Small intestine (tissue), 7 donors: ENCODE measurements around the gene ZFP36. TPM values are rescaled to one million over a fixed set of nuclear protein-coding genes. Genes with fewer than 3 reads are reported as not detected.
A peak's percentile ranks its signal among the peaks of the same experiment; 100 is the strongest.

ENCODE experiments used
- DNase-seq, 2 donors: peaks; one replicate each; pipeline versions ENCODE4 v3.0.0 to v3.0.0-alpha.2; 2013
- FAIRE-seq: peaks from 2 replicates; lab custom pipeline; 2012; peaks lifted over from hg19 to GRCh38; lab: Jason Lieb, UNC
- H3K27ac ChIP-seq, 3 donors: one replicate each; pipeline ENCODE4 v1.5.1; 2013; ENCODE audit warnings: low read length in 2 of 3, mild to moderate bottlenecking in 2 of 3, control low read depth in 1 of 3, inconsistent platforms in 1 of 3, low read depth in 1 of 3, moderate library complexity in 1 of 3
- H3K27me3 ChIP-seq, 3 donors: one replicate each; pipeline ENCODE4 v1.6.1; 2013; ENCODE audit warnings: low read length in 3 of 3, inconsistent platforms in 1 of 3; ENCODE audit not compliant: control insufficient read depth in 3 of 3, insufficient read depth in 3 of 3
- H3K36me3 ChIP-seq, 3 donors: one replicate each; pipeline ENCODE4 v1.6.1; 2013; ENCODE audit warnings: low read length in 3 of 3, inconsistent platforms in 1 of 3, low read depth in 1 of 3, mild to moderate bottlenecking in 1 of 3, moderate library complexity in 1 of 3; ENCODE audit not compliant: control insufficient read depth in 3 of 3, insufficient read depth in 2 of 3
- H3K4me1 ChIP-seq, 3 donors: one replicate each; pipeline ENCODE4 v1.6.1; 2013; ENCODE audit warnings: low read length in 2 of 3, inconsistent platforms in 1 of 3, low read depth in 1 of 3, mild to moderate bottlenecking in 1 of 3, moderate library complexity in 1 of 3; ENCODE audit not compliant: control insufficient read depth in 3 of 3, insufficient read depth in 2 of 3
- H3K4me3 ChIP-seq, 3 donors: one replicate each; pipeline ENCODE4 v1.5.1; 2013; ENCODE audit warnings: low read length in 3 of 3, control low read depth in 1 of 3, inconsistent platforms in 1 of 3, low read depth in 1 of 3, mild to moderate bottlenecking in 1 of 3, moderate library complexity in 1 of 3
- H3K9me3 ChIP-seq, 2 donors: one replicate each; pipeline ENCODE4 v1.6.1; 2013; ENCODE audit warnings: low read depth in 1 of 2, low read length in 1 of 2; ENCODE audit not compliant: control insufficient read depth in 2 of 2, insufficient read depth in 1 of 2
- WGBS, 3 donors: extraction: QIAGEN DNeasy Blood & Tissue Kit; methylation state at CpG; one replicate each; pipeline ENCODE4 v1.1.7; 2013; 5-methylcytosine and 5-hydroxymethylcytosine counted together
- polyA plus RNA-seq, 4 donors: library from polyadenylated mRNA; stranded (reverse) in 3 of 4; unstranded in 1 of 4; fragments of 200-250 nt in 3 of 4; fragments of 120-200 nt in 1 of 4; gene quantifications; one replicate each; pipeline versions ENCODE4 v1.2.1 to v1.2.3, GENCODE V29; 2013
- donor health status: healthy with polysubstance abuse.
- donor health status: control.
- donor health status: control.
- donor health status: Bipolar disorder and iron deficiency.
- donor health status: healthy.

ZFP36 gene
- polyA plus RNA-seq, 4 donors, result 104 to 365 (median 195) TPM

DNA sequence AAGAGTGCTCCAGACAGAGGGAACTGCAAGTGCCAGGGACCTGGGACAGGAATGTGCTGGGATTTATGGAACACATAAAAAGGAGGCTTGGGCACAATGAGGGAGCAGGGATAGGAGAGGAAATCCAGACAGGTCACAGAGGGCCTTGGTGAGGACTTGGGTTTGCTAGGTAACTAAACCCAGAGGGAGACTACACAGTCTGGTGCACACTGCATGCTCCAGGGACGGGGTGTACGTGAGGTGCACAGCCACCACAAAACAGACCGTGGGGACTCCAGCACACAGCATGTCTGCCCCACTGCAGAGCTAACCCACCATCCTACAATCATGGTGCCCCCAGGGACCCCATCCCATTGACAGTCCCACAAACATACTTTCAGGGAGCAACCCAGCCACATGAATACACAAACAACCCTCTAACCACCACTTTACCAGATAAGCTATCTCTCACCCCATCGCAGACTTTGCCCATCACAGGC, 5.5 kb upstream of the ZFP36 start:
- H3K27ac ChIP-seq, result peak overlapping the region; percentile 97 to 100 (median 100)
- H3K27me3 ChIP-seq, result no peaks in the 10 kb centered on the region
- DNase-seq (no peak), FAIRE-seq (no peak)
- 2 to 45% (median 7%) methylated on average over 4 of the region's 4 CpGs for WGBS, 3 donors
- peaks cover 17 to 82% (median 23%) of the 10 kb centered on the region in 3 donors for H3K4me1 ChIP-seq
- H3K36me3 ChIP-seq, result peaks cover 0 to 32% (median 0%) of the 10 kb centered on the region in 3 donors
- H3K9me3 ChIP-seq, result peaks cover 0 to 6% of the 10 kb centered on the region in 2 donors
- H3K4me3 ChIP-seq, result no peak overlapping the region

DNA sequence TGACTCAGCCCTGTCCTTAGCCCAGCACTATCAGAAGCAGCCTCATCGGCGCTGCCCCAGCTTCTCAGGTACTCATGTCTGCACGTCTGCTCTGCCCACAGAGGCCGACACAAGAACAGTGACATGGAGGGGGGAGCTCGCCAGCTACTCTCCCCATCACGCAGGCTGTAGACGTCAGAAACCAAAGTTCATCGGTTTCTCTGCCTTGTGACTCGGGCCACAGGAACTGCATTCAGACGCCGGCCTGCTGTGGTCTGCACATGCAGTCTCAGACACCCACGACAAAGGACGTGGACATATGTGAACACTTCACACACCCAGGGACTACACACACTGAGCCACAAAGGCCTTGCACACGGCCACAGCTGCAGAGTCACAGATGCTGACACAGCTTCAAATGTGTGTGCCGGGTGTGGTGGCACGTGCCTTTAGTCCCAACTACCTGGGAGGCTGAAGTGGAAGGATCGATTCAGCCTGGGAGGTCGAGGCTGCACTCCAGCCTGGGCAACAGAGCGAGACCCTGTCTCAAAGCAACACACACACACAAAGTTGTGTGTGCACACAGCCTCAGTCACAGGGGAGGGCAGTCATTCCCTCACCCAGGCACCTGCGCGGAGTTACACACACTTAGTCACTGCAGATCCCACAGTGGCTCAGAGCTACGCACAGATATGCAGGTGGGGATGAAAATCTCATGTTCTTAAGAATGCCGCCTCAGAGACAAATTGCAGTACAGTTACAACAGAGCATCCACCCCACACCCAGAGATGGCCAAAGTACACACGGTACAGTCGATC, 4.9 kb upstream of the ZFP36 start:
- H3K27me3 ChIP-seq, result no peaks in the 10 kb centered on the region
- peak overlapping the region in 1 of 3 donors; percentile 20 for H3K4me3 ChIP-seq
- DNase-seq (peak; percentile 98 to 100), FAIRE-seq (no peak)
- H3K4me1 ChIP-seq, result peaks cover 17 to 85% (median 23%) of the 10 kb centered on the region in 3 donors
- peaks cover 0 to 30% (median 0%) of the 10 kb centered on the region in 3 donors for H3K36me3 ChIP-seq
- peak overlapping the region; percentile 97 to 100 (median 100) for H3K27ac ChIP-seq
- peaks cover 0 to 6% of the 10 kb centered on the region in 2 donors for H3K9me3 ChIP-seq
- WGBS, 3 donors, result 4 to 25% (median 8%) methylated on average over 25 of the region's 25 CpGs

DNA sequence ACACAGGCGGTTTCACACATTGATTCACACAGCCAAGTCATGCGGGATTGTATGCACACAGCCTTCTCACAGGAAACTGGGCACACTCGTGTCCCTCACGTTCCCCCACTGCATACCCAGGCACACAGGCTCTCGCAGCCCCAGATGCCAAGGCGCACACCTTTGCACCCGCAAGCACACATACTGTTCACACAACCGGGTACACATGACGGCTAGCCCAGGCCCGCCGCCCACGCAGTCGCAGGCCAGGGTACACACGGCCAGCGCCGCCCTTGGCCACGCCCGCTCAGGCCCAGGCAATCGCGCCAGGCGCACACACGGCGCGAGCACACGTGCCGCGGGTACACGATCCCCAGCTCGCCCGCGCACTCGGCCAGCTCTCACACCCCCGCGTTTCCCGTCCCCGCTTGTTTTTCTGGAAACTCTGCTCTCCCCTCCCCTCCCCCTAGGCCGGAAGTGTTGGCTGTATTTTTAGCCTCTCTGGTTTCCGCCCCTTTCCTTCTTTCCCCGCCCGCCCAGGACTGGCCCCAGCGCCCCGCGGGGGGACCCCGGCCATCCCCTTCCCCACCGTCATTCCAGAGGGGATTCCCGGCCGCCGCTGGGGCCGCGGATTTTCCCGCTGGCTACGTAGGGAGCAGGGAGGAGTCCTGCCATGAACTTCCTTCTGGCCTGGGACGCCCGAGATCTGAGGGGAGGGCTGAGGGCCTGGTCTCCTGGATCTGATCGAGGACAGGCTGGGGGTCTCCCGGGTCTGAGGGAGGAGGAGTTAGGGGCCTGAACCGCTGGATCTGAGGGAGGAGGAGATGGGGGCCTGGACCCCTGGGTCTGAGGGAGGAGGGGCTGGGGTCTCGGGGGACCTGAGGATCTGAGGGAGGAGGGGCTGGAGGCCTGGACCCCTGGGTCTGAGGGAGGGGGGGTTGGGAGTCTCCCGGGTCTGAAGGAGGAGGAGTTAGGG, 4.0 kb upstream of the ZFP36 start:
- peak overlapping the region; percentile 97 to 100 (median 100) for H3K27ac ChIP-seq
- H3K4me1 ChIP-seq, result peaks cover 17 to 79% (median 23%) of the 10 kb centered on the region in 3 donors
- H3K4me3 ChIP-seq, result peak overlapping the region; percentile 22 to 60 (median 51)
- no peaks in the 10 kb centered on the region for H3K27me3 ChIP-seq
- peaks cover 1 to 30% (median 2%) of the 10 kb centered on the region in 3 donors for H3K36me3 ChIP-seq
- 0 to 1% (median 1%) methylated on average over 44 to 59 of the region's 59 CpGs for WGBS, 3 donors
- no peak for FAIRE-seq
- peaks cover 0 to 6% of the 10 kb centered on the region in 2 donors for H3K9me3 ChIP-seq
- DNase-seq, result peak; percentile 93 to 95

DNA sequence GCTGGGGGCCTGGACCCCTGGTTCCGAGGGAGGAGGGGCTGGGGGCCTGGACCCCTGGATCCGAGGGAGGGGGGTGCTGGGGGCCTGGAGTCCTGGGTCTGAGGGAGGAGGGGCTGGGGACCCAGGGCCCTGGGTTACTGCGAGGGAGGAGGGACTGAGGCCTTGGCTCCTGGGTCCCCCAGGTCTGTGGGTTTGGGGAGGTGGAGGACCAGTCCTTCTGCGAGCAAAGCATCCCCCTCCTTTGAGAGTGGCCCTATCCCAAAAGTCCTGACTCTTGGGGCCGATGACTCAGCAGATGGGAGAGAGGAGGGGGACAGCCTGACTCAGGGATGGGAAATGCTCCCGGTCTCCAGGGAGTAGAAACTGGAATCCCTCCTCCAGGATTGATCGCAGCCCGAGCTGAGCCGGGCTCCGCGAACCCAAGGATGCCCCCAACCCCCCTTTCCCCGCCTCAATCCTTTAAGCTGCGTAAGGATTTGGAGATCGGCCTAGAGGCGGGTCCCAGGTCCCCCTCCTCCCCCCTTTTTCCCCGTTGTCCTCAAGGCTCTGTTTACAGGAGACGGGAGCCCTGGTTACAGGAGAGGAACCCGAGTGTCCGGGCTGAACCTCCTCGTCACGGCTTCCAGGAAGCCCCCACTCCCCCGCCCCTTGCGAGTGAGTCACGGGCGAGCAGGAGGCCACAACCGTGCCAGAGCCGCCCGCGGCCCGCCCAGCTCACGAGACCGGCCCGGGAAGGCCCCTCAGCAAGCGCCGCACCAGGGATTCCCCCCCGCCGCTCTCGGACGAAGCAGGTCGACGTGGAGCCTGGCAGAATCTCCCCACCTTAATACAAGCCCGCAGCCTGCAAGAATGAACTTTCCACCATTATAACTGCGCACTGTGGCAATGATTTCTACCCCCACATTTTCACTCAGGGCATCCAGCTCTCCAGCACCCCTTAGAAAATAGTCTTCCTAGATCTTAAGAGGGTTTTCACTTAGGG, 3.0 kb upstream of the ZFP36 start:
- H3K27ac ChIP-seq, result peak overlapping the region; percentile 97 to 100 (median 100)
- 1 to 5% (median 2%) methylated on average over 32 to 43 of the region's 43 CpGs for WGBS, 3 donors
- no peaks in the 10 kb centered on the region for H3K27me3 ChIP-seq
- peaks cover 5 to 32% (median 10%) of the 10 kb centered on the region in 3 donors for H3K36me3 ChIP-seq
- DNase-seq (peak; percentile 94 to 98), FAIRE-seq (no peak)
- H3K9me3 ChIP-seq, result peaks cover 0 to 5% of the 10 kb centered on the region in 2 donors
- peaks cover 14 to 70% (median 15%) of the 10 kb centered on the region in 3 donors for H3K4me1 ChIP-seq
- peak overlapping the region; percentile 22 to 60 (median 51) for H3K4me3 ChIP-seq

DNA sequence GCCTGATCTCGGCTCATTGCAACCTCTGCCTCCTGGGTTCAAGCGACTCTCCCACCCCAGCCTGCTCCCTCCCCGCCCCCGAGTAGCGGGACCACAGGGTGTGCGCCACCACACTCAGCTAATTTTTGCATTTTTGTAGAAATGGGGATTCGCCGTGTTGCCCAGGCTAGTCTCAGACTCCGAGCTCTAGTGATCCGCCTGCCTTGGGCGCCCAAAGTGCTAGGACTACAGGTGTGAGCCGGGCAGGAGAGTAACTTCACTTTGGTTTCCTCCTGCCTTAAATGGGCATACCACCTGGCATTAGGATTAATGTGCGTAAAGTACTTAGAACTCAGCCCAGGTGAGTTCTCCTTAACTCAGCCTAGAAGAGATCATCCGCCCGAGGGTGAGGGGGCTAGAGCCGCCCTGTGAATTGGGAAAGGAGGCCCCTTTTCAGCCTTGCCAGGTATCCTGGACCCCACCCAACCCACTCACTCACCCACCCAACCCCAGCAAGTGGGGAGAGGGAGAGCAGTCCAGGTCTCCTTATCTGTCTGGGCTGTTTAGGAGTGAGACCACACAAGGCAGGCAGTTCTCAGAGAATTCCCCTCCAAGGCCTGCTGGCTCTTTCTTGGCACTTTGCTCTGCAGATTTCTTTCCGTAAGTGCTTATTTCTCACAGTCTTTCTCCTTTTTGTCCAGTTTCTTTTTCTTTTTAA, 1.2 kb upstream of the ZFP36 start:
- 58 to 82% (median 67%) methylated on average over 17 of the region's 17 CpGs for WGBS, 3 donors
- Histone ChIP-seq H3K9me3 (no peaks in the 10 kb centered on the region), H3K36me3 (peaks cover 5 to 23% (median 10%) of the 10 kb centered on the region in 3 donors), H3K4me3 (peak overlapping the region in 2 of 3 donors; percentile 99), H3K27ac (peak overlapping the region; percentile 96 to 100 (median 97)), H3K4me1 (peaks cover 10 to 56% (median 13%) of the 10 kb centered on the region in 3 donors), H3K27me3 (no peaks in the 10 kb centered on the region)
- DNase-seq (peak; percentile 26 to 29), FAIRE-seq (no peak)

DNA sequence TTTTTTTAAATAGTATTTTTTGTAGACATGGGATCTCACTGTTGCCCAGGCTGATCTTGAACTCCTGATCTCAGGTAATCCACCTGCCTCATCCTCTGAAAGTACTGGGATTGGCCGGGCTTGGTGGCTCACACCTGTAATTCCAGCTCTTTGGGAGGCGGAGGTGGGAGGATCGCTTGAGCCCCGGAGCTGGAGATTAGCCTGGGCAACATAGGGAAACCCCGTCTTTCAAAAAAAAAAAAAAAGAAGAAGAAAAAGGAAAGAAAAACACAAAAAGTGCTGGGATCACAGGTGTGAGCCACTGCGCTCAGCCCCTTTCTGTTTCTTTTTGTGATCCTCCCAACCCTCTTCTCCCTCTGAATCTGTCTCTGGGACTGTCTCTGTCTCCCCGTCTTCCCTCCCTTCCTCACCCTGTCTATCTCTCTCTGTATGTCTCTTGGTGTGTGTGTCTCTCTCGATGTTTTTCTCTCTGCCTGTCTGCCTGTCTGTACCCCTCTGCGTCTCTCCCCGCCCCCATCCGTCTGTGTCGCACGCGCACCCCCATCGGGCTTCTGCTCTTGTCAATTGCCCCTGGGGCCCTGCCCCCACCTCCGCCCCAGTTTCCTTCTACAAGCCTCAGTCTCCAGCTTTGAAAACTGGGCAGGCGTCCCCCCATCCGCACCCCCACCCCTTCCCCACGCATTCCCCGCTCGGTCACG, 540 bp upstream of the ZFP36 start:
- peaks cover 6 to 56% (median 13%) of the 10 kb centered on the region in 3 donors for H3K4me1 ChIP-seq
- no peaks in the 10 kb centered on the region for H3K9me3 ChIP-seq
- no peak for FAIRE-seq
- peaks cover 5 to 23% (median 10%) of the 10 kb centered on the region in 3 donors for H3K36me3 ChIP-seq
- WGBS, 3 donors, result 5 to 10% (median 7%) methylated on average over 22 of the region's 22 CpGs
- H3K4me3 ChIP-seq, result peak overlapping the region; percentile 43 to 99 (median 99)
- H3K27me3 ChIP-seq, result no peaks in the 10 kb centered on the region
- peak in 1 of 2 donors; percentile 57 for DNase-seq
- peak overlapping the region; percentile 96 to 97 (median 97) for H3K27ac ChIP-seq

DNA sequence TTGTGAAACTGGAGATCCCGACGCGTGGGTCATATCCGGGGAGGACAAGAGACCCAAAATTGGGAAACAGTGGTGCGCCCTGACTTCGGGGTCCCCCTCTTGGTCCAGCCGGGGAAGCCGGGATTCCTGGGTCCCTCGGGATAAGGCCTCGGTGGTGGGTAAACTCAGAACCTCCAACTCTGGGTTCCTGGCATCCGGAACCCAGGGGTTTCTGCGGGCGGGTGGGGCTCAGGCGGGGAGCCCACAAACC, 688 bp downstream of the ZFP36 start:
- H3K9me3 ChIP-seq, result no peaks in the 10 kb centered on the region
- H3K4me1 ChIP-seq, result peaks cover 4 to 51% (median 6%) of the 10 kb centered on the region in 3 donors
- no peak for FAIRE-seq
- no peak for DNase-seq
- peaks cover 5 to 23% (median 10%) of the 10 kb centered on the region in 3 donors for H3K36me3 ChIP-seq
- H3K4me3 ChIP-seq, result peak overlapping the region; percentile 99
- WGBS, 3 donors, result 0% methylated on average over 14 of the region's 14 CpGs
- H3K27ac ChIP-seq, result peak overlapping the region; percentile 96 to 100 (median 97)
- no peaks in the 10 kb centered on the region for H3K27me3 ChIP-seq
